Measurements from ENCODE around the gene TBC1D8. TPM values are rescaled to one million over a fixed set of nuclear protein-coding genes. Genes with fewer than 3 reads are reported as not detected.

The TBC1D8 gene
- total RNA-seq, 1 experiment from 2014 or later = 51.7 TPM

DNA sequence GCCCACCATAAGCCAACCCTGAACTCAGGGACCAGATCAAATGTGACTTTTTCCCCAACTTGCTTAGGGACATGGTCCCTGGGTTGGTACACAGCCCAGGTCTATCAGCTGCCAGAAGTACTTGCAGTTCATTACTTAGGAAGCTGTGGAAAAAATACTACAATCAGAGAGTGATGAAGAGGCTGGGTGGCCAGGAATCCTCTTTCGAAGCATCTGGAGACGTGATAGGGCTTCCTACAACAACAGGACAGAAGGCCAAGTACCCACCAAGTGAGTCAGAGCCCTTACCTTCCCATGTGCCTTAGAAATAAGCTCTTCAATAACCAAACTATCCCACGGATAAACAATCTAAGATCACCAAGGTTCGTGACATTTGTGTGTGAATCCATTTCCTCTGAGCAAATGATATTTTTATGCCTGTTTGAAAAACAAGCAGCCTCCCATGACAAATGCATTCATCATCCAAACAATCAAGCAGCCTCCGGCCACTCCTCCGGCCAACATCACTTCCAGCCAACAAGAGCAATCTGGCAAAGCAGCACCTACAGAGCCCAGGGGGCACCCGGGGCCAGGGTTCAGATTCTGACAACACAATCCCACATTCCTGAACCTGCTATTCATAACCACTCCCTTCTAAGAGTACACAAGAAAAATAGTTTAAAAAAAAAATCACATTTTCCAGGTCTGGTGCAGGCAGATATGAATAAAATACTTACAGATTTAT is 26.4 kb downstream of the TBC1D8 start (continued):
- TF ChIP-seq, protein P1, sequence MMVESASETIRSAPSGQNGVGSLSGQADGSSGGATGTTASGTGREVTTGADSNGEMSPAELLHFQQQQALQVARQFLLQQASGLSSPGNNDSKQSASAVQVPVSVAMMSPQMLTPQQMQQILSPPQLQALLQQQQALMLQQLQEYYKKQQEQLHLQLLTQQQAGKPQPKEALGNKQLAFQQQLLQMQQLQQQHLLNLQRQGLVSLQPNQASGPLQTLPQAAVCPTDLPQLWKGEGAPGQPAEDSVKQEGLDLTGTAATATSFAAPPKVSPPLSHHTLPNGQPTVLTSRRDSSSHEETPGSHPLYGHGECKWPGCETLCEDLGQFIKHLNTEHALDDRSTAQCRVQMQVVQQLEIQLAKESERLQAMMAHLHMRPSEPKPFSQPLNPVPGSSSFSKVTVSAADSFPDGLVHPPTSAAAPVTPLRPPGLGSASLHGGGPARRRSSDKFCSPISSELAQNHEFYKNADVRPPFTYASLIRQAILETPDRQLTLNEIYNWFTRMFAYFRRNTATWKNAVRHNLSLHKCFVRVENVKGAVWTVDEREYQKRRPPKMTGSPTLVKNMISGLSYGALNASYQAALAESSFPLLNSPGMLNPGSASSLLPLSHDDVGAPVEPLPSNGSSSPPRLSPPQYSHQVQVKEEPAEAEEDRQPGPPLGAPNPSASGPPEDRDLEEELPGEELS (CRISPR knock-in tag; IDR thresholded peaks at IDR 0.05) = no peak

- no peak overlapping the region for H3K27ac Mint-ChIP-seq
- ATAC-seq (no peak), DNase-seq (ENCODE audit: low spot score) (no peak)
- ChIA-PET POLR2A (no interaction called here), CTCF (no interaction called here)
- H3K4me3 Mint-ChIP-seq = no peak overlapping the region
- peaks cover 60% of the 10 kb centered on the region for H3K4me1 Mint-ChIP-seq
- peaks cover 3% of the 10 kb centered on the region for H3K36me3 Mint-ChIP-seq
- no peak for TF ChIP-seq ZBTB21 (CRISPR knock-in tag; IDR thresholded peaks at IDR 0.05; ENCODE audit: borderline replicate concordance)
- no peak for TF ChIP-seq KAT7 (CRISPR knock-in tag; IDR thresholded peaks at IDR 0.05; ENCODE audit: borderline replicate concordance)
- TF ChIP-seq, protein P2, sequence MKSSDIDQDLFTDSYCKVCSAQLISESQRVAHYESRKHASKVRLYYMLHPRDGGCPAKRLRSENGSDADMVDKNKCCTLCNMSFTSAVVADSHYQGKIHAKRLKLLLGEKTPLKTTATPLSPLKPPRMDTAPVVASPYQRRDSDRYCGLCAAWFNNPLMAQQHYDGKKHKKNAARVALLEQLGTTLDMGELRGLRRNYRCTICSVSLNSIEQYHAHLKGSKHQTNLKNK (CRISPR knock-in tag; IDR thresholded peaks at IDR 0.05) = no peak
- no peak for TF ChIP-seq HMGA2 (CRISPR knock-in tag; IDR thresholded peaks at IDR 0.05)
- no peak for TF ChIP-seq RORB (CRISPR knock-in tag; IDR thresholded peaks at IDR 0.05)
- no peak for TF ChIP-seq ELF4 (CRISPR knock-in tag; IDR thresholded peaks at IDR 0.05; ENCODE audit: low read depth)
- TF ChIP-seq PRRX2 (CRISPR knock-in tag; IDR thresholded peaks at IDR 0.05) = no peak
- no peak for TF ChIP-seq E2F1 (CRISPR knock-in tag; IDR thresholded peaks at IDR 0.05)
- TF ChIP-seq, protein P1 (CRISPR knock-in tag; IDR thresholded peaks at IDR 0.05) = no peak
- TF ChIP-seq, protein P3, sequence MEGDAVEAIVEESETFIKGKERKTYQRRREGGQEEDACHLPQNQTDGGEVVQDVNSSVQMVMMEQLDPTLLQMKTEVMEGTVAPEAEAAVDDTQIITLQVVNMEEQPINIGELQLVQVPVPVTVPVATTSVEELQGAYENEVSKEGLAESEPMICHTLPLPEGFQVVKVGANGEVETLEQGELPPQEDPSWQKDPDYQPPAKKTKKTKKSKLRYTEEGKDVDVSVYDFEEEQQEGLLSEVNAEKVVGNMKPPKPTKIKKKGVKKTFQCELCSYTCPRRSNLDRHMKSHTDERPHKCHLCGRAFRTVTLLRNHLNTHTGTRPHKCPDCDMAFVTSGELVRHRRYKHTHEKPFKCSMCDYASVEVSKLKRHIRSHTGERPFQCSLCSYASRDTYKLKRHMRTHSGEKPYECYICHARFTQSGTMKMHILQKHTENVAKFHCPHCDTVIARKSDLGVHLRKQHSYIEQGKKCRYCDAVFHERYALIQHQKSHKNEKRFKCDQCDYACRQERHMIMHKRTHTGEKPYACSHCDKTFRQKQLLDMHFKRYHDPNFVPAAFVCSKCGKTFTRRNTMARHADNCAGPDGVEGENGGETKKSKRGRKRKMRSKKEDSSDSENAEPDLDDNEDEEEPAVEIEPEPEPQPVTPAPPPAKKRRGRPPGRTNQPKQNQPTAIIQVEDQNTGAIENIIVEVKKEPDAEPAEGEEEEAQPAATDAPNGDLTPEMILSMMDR (IDR thresholded peaks at IDR 0.05) = no peak
- H3K27me3 Mint-ChIP-seq (ENCODE audit: low read depth) = no peaks in the 10 kb centered on the region
- H3K9me3 Mint-ChIP-seq = 0 out of 2 replicates have a peak, but pooled peaks cover 2% of the 10 kb centered on the region
Observed at GRCh38 chr2:101123795-101124471, 27.2 kb downstream of the TBC1D8 start.

DNA sequence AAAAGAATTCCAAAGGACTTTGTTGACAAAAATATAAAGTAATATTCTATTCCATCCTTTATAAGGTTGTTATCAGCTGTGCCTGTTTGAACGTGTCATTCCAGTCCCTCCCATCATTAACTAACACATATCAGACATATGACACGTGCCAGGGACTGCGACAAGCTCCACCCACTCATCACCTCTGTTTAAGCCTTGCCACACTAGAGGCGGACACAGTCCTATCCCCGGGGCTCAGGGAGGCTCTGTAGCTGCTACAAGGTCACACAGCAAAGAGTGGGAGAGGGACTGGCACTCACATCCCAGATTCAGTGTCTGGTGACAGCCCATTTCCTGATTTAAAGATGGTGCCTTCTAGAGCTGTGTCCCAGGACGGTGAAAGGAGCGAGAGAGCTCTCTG is 30.0 kb downstream of the TBC1D8 start:
- H3K27me3 Mint-ChIP-seq (ENCODE audit: low read depth) = no peaks in the 10 kb centered on the region
- ChIA-PET CTCF (interaction anchor here (1.0 to 1.5 kb wide), 3 partner anchors 16 to 84 kb away, joined by 3 to 4 read pairs (median 4); no protein-coding TSS in a partner anchor), POLR2A (interaction anchor here (0.5 kb wide), 1 partner anchor 36 kb away, joined by 5 read pairs; no protein-coding TSS in a partner anchor)
- ATAC-seq (no peak), DNase-seq (ENCODE audit: low spot score) (no peak)
- H3K27ac Mint-ChIP-seq = peak overlapping the region; percentile 25; the same call in 1 of the 2 replicates
- 0 out of 2 replicates have a peak, but pooled peaks cover 2% of the 10 kb centered on the region for H3K9me3 Mint-ChIP-seq
- peaks cover 45% of the 10 kb centered on the region for H3K4me1 Mint-ChIP-seq
- H3K4me3 Mint-ChIP-seq = no peak overlapping the region
- H3K36me3 Mint-ChIP-seq = peaks cover 3% of the 10 kb centered on the region
- TF ChIP-seq E2F1 (CRISPR knock-in tag; IDR thresholded peaks at IDR 0.05) (no peak), ZNF423 (CRISPR knock-in tag; IDR thresholded peaks at IDR 0.05) (no peak), NFE2L1 (CRISPR knock-in tag; IDR thresholded peaks at IDR 0.05) (no peak), RORB (CRISPR knock-in tag; IDR thresholded peaks at IDR 0.05) (no peak), SMAD3 (CRISPR knock-in tag; IDR thresholded peaks at IDR 0.05; ENCODE audit: borderline replicate concordance) (no peak), ZNF232 (CRISPR knock-in tag; IDR thresholded peaks at IDR 0.05) (no peak)
- TF ChIP-seq, protein P4, sequence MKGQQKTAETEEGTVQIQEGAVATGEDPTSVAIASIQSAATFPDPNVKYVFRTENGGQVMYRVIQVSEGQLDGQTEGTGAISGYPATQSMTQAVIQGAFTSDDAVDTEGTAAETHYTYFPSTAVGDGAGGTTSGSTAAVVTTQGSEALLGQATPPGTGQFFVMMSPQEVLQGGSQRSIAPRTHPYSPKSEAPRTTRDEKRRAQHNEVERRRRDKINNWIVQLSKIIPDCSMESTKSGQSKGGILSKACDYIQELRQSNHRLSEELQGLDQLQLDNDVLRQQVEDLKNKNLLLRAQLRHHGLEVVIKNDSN (CRISPR knock-in tag; IDR thresholded peaks at IDR 0.05) = no peak
- TF ChIP-seq, protein P5, sequence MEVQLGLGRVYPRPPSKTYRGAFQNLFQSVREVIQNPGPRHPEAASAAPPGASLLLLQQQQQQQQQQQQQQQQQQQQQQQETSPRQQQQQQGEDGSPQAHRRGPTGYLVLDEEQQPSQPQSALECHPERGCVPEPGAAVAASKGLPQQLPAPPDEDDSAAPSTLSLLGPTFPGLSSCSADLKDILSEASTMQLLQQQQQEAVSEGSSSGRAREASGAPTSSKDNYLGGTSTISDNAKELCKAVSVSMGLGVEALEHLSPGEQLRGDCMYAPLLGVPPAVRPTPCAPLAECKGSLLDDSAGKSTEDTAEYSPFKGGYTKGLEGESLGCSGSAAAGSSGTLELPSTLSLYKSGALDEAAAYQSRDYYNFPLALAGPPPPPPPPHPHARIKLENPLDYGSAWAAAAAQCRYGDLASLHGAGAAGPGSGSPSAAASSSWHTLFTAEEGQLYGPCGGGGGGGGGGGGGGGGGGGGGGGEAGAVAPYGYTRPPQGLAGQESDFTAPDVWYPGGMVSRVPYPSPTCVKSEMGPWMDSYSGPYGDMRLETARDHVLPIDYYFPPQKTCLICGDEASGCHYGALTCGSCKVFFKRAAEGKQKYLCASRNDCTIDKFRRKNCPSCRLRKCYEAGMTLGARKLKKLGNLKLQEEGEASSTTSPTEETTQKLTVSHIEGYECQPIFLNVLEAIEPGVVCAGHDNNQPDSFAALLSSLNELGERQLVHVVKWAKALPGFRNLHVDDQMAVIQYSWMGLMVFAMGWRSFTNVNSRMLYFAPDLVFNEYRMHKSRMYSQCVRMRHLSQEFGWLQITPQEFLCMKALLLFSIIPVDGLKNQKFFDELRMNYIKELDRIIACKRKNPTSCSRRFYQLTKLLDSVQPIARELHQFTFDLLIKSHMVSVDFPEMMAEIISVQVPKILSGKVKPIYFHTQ (CRISPR knock-in tag; IDR thresholded peaks at IDR 0.05) = no peak
